Glutamatergic neuron (in vitro differentiated cells): ENCODE measurements around the gene MCM6. TPM values are rescaled to one million over a fixed set of nuclear protein-coding genes. Genes with fewer than 3 reads are reported as not detected.
"Not testable (repeated sequence)": the region's sequence is repeated elsewhere in the genome, so short reads cannot be mapped to it uniquely, and the experiment has no call there.

Experiments
- DNase-seq: peaks from one replicate; pipeline ENCODE4 v3.0.0; 2022
- H3K27ac Mint-ChIP-seq: one replicate; pipeline ENCODE4 v1.8.0; 2020; ENCODE audit warnings: mild to moderate bottlenecking, mixed read lengths, inconsistent platforms; ENCODE audit not compliant: unreplicated experiment
- H3K27me3 Mint-ChIP-seq: one replicate; pipeline ENCODE4 v1.8.0; 2020; ENCODE audit warnings: mild to moderate bottlenecking, moderate library complexity, mixed read lengths, inconsistent platforms; ENCODE audit not compliant: unreplicated experiment
- H3K36me3 Mint-ChIP-seq: one replicate; pipeline ENCODE4 v1.8.0; 2020; ENCODE audit warnings: mild to moderate bottlenecking, mixed read lengths, inconsistent platforms; ENCODE audit not compliant: unreplicated experiment
- H3K4me1 Mint-ChIP-seq: one replicate; pipeline ENCODE4 v1.8.0; 2020; ENCODE audit warnings: mild to moderate bottlenecking, low read depth, mixed read lengths, inconsistent platforms; ENCODE audit not compliant: unreplicated experiment
- H3K4me3 Mint-ChIP-seq: one replicate; pipeline ENCODE4 v1.8.0; 2020; ENCODE audit warnings: mild to moderate bottlenecking, mixed read lengths, inconsistent platforms; ENCODE audit not compliant: unreplicated experiment
- H3K9me3 Mint-ChIP-seq: one replicate; pipeline ENCODE4 v1.8.0; 2020; ENCODE audit warnings: mild to moderate bottlenecking, moderate library complexity, mixed read lengths, inconsistent platforms; ENCODE audit not compliant: unreplicated experiment
- total RNA-seq: library from RNA; stranded (reverse); fragmentation: NEBNext Ultra II Directional; extraction: Animal tissue kit (Norgen Biotek cat#: 25700); gene quantifications from one replicate; pipeline ENCODE4 v1.2.1, GENCODE V29; 2021; ENCODE audit not compliant: unreplicated experiment
- TF ChIP-seq, protein P1 (sequence below): fragments of 200-600 bp; sonication (generic); IDR thresholded peaks from one replicate; pipeline ENCODE4 v1.5.0; 2021; ENCODE audit not compliant: partially characterized antibody, unreplicated experiment

MCM6 gene
- total RNA-seq, 1 donor from 2014 or later = 11.7 TPM

DNA sequence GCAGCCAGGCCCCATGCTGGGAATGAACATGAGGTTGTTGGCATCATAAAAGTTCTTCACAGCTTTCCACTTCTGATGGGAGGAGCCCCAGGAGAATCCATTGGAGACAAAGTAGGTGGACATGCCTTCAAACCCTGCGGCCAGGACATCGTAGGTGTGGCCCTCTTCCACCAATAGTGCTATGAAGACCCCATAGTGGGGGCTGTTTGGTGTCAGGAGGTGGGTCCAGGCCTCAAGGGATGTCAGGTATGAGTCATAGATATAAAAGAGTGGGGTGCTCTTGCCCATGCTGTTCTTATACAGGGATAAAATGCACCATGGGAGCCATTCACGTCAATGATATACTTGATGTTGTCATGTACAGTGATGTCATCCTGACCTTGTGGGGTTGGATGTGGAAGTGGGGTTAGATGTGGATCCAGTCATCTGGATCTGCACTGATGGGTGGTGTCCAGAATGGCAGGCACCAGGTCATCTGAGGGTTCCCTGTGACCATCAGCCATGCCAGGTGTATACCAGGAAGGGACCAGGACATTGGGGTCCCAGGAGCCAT lies 22.1 kb upstream of the MCM6 start:
- DNase-seq = no peak
- H3K36me3 Mint-ChIP-seq = peaks cover 4% of the 10 kb centered on the region
- H3K4me1 Mint-ChIP-seq = peaks cover 7% of the 10 kb centered on the region
- H3K9me3 Mint-ChIP-seq = peaks cover 4% of the 10 kb centered on the region
- H3K27me3 Mint-ChIP-seq = peaks cover 3% of the 10 kb centered on the region
- no peak overlapping the region for H3K27ac Mint-ChIP-seq
- H3K4me3 Mint-ChIP-seq = no peak overlapping the region
- TF ChIP-seq, protein P1, sequence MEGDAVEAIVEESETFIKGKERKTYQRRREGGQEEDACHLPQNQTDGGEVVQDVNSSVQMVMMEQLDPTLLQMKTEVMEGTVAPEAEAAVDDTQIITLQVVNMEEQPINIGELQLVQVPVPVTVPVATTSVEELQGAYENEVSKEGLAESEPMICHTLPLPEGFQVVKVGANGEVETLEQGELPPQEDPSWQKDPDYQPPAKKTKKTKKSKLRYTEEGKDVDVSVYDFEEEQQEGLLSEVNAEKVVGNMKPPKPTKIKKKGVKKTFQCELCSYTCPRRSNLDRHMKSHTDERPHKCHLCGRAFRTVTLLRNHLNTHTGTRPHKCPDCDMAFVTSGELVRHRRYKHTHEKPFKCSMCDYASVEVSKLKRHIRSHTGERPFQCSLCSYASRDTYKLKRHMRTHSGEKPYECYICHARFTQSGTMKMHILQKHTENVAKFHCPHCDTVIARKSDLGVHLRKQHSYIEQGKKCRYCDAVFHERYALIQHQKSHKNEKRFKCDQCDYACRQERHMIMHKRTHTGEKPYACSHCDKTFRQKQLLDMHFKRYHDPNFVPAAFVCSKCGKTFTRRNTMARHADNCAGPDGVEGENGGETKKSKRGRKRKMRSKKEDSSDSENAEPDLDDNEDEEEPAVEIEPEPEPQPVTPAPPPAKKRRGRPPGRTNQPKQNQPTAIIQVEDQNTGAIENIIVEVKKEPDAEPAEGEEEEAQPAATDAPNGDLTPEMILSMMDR = no peak

DNA sequence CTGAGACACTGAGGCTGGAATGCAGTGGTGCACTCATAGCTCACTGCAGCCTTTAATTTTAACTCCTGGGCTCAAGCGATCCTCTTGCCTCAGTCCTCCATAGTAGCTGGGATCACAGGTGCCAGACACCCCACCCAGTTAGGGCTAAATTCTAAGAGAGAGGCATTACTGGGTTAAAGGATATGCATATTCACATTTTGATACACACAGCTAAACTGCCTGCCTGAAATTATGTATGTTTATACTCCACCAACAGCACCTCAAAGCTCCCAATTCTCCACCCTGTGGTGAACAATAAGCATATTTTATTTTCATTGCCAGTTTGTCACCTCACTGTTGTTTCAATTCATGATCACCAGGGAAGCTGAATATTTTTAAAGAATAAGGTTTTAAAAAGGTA lies 18.7 kb upstream of the MCM6 start:
- H3K27ac Mint-ChIP-seq = no peak overlapping the region
- TF ChIP-seq, protein P1 = no peak

DNA sequence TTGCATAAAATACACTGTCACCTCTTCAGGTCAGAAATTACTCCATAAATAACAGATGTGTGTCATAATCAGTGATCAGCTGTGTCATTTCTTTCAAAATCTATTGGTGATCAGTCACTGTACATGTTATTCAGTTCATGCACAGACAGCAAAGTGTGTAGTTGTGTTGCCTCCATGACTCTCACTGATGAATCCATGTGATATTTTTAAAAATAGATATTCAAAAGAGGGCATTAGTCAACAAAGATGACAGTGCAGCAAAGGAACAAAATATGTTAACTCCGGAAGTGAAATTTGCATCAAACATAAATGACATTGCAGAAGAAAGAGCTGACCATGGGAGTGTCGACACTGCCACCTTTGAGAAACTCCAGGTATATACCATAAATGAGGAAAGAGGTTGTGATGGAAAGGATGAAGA lies 17.1 kb upstream of the MCM6 start:
- H3K9me3 Mint-ChIP-seq = peaks cover 3% of the 10 kb centered on the region

More for the DNA sequence above, 18.7 kb upstream of the MCM6 start:
- H3K9me3 Mint-ChIP-seq = peaks cover 4% of the 10 kb centered on the region
- H3K4me3 Mint-ChIP-seq = no peak overlapping the region
- H3K4me1 Mint-ChIP-seq = peaks cover 7% of the 10 kb centered on the region
- H3K27me3 Mint-ChIP-seq = peaks cover 2% of the 10 kb centered on the region
- DNase-seq = no peak
- H3K36me3 Mint-ChIP-seq = peaks cover 4% of the 10 kb centered on the region

DNA sequence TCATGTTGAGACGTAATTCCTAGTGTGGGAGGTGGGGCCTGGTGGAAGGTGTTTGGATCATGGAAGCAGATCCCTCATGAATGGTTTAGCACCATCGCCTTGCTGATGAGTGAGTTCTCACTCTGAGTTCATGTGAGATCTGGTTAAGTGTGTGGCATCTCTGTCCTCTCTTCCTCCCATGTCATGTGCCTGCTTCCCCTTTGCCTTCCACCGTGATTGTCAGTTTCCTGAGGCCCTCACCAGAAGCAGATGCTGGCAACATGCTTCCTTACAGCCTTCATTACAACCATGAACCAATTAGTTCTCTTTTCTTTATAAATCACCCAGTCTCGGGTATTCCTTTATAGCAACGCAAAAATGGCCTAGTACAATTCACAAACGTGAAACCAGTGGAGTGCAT lies 14.6 kb upstream of the MCM6 start:
- H3K36me3 Mint-ChIP-seq = peaks cover 13% of the 10 kb centered on the region
- peaks cover 4% of the 10 kb centered on the region for H3K9me3 Mint-ChIP-seq
- DNase-seq = no peak
- H3K27ac Mint-ChIP-seq = no peak overlapping the region
- TF ChIP-seq, protein P1 = no peak
- peaks cover 1% of the 10 kb centered on the region for H3K4me1 Mint-ChIP-seq
- no peak overlapping the region for H3K4me3 Mint-ChIP-seq
- no peaks in the 10 kb centered on the region for H3K27me3 Mint-ChIP-seq

More for the DNA sequence above, 17.1 kb upstream of the MCM6 start:
- TF ChIP-seq, protein P1 = no peak
- no peaks in the 10 kb centered on the region for H3K4me1 Mint-ChIP-seq
- no peak overlapping the region for H3K27ac Mint-ChIP-seq
- no peaks in the 10 kb centered on the region for H3K27me3 Mint-ChIP-seq
- no peak for DNase-seq
- H3K36me3 Mint-ChIP-seq = peaks cover 6% of the 10 kb centered on the region
- H3K4me3 Mint-ChIP-seq = no peak overlapping the region

DNA sequence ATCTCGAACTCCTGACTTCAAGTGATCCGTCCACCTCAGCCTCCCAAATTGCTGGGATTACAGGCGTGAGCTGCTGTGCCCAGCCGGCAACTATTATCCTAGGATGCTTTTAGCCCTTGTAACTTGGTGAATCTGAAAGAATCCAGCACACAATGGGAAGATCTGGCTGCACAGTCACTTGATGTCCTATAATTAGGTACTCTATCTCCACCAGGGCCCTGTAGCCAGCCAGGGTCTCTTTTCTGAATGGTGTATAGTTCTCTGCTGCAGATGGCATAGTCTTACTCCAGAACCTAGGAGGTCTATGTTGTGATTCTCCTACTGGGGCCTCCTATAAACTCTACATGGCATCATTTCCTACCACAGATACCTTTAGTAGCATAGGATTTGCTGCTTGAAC lies 13.9 kb upstream of the MCM6 start:
- H3K27ac Mint-ChIP-seq = no peak overlapping the region
- H3K9me3 Mint-ChIP-seq = peaks cover 4% of the 10 kb centered on the region
- H3K4me1 Mint-ChIP-seq = peaks cover 1% of the 10 kb centered on the region
- TF ChIP-seq, protein P1 = no peak
- H3K27me3 Mint-ChIP-seq = no peaks in the 10 kb centered on the region
- no peak for DNase-seq
- H3K36me3 Mint-ChIP-seq = peaks cover 13% of the 10 kb centered on the region
- no peak overlapping the region for H3K4me3 Mint-ChIP-seq

DNA sequence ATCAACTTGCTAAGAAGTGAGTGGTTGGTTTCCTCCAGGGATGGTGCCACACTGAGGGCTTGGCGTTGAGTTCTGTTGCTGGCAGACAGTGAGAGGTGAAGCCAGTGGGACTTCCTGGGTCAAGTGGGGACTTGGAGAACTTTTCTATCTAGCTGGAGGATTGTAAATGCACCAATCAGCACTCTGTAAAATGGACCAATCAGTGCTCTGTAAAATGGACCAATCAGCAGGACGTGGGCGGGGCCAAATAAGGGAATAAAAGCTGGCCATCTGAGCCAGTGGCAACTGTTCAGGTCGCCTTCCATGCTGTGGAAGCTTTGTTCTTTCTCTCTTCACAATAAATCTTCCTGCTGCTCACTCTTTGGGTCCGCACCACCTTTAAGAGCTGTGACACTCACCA lies 12.3 kb upstream of the MCM6 start:
- H3K4me1 Mint-ChIP-seq, DNase-seq, H3K4me3 Mint-ChIP-seq, H3K27ac Mint-ChIP-seq, H3K9me3 Mint-ChIP-seq, H3K27me3 Mint-ChIP-seq: not testable (repeated sequence)
- peaks cover 13% of the 10 kb centered on the region for H3K36me3 Mint-ChIP-seq
